NCI-H774 (cell line): ENCODE results near the gene PTGER2.

Source experiments
- DNase-seq: peaks from one replicate; lab custom pipeline; 2025; lab: John Stamatoyannopoulos, UW

Gene PTGER2

GRCh38 chr14:52305014-52305413 is 9.1 kb upstream of the PTGER2 start:
- DNase-seq = no peak

GRCh38 chr14:52307376-52307775 is 6.7 kb upstream of the PTGER2 start:
- no peak for DNase-seq

GRCh38 chr14:52307905-52308304 is 6.2 kb upstream of the PTGER2 start:
- DNase-seq = no peak

- no peak for DNase-seq
Measured at GRCh38 chr14:52310541-52310940, 3.6 kb upstream of the PTGER2 start.

GRCh38 chr14:52312931-52313355 is 1.2 kb upstream of the PTGER2 start:
- no peak for DNase-seq

GRCh38 chr14:52313462-52313861 is 650 bp upstream of the PTGER2 start:
- DNase-seq = no peak

GRCh38 chr14:52314595-52315354 is 663 bp downstream of the PTGER2 start:
- no peak for DNase-seq

GRCh38 chr14:52315355-52315718 is 1.2 kb downstream of the PTGER2 start:
- DNase-seq = no peak

GRCh38 chr14:52318062-52318461 is 4.0 kb downstream of the PTGER2 start:
- DNase-seq = no peak

- no peak for DNase-seq
Measured at GRCh38 chr14:52318826-52319645, 4.9 kb downstream of the PTGER2 start.

- DNase-seq = no peak
Measured at GRCh38 chr14:52319919-52320318, 5.8 kb downstream of the PTGER2 start.

GRCh38 chr14:52325126-52325525 is 11.0 kb downstream of the PTGER2 start:
- DNase-seq = no peak

- no peak for DNase-seq
Measured at GRCh38 chr14:52325630-52326029, 11.5 kb downstream of the PTGER2 start.

GRCh38 chr14:52327374-52328226 is 13.5 kb downstream of the PTGER2 start:
- no peak for DNase-seq

- no peak for DNase-seq
Measured at GRCh38 chr14:52328276-52328675, 14.2 kb downstream of the PTGER2 start.

GRCh38 chr14:52329678-52330369 is 15.7 kb downstream of the PTGER2 start:
- no peak for DNase-seq

- no peak for DNase-seq
Measured at GRCh38 chr14:52332269-52332668, 18.2 kb downstream of the PTGER2 start.

- DNase-seq = no peak
Measured at GRCh38 chr14:52333108-52333507, 19.0 kb downstream of the PTGER2 start.

- no peak for DNase-seq
Measured at GRCh38 chr14:52333823-52334657, 19.9 kb downstream of the PTGER2 start.

GRCh38 chr14:52336241-52336640 is 22.1 kb downstream of the PTGER2 start:
- DNase-seq = no peak
